Lung (tissue), 12 donors: Measurements from ENCODE around the gene PTPRT. TPM values are rescaled to one million over a fixed set of nuclear protein-coding genes. Genes with fewer than 3 reads are reported as not detected.

Experiments
- ATAC-seq: fragments of 200-7000 bp; cut with Tn5 transposase; one replicate; pipeline ENCODE4 v1.9.1; 2020; ENCODE audit warnings: moderate number of reproducible peaks; ENCODE audit not compliant: insufficient read depth, low FRiP score
- DNase-seq, 3 donors: peaks; one replicate each; pipeline ENCODE4 v3.0.0-alpha.2; 2013 to 2017
- H3K27ac ChIP-seq, 2 donors: one replicate each; pipeline ENCODE4 v1.5.1; 2013; ENCODE audit warnings: mild to moderate bottlenecking in 2 of 2, moderate library complexity in 2 of 2, control low read depth in 1 of 2, inconsistent platforms in 1 of 2, low read depth in 1 of 2, low read length in 1 of 2
- H3K27me3 ChIP-seq, 3 donors: one replicate each; pipeline ENCODE4 v1.5.1; 2013; ENCODE audit warnings: low read length in 2 of 3; ENCODE audit not compliant: control insufficient read depth in 3 of 3, insufficient read depth in 3 of 3
- H3K36me3 ChIP-seq, 4 donors: one replicate each; pipeline ENCODE4 v1.5.1; 2013; ENCODE audit warnings: low read length in 4 of 4, mild to moderate bottlenecking in 1 of 4, moderate library complexity in 1 of 4; ENCODE audit not compliant: control insufficient read depth in 4 of 4, insufficient read depth in 4 of 4
- H3K4me1 ChIP-seq, 5 donors: one replicate each; pipeline ENCODE4 v1.5.1; 2013; ENCODE audit warnings: low read length in 5 of 5, mild to moderate bottlenecking in 2 of 5, moderate library complexity in 1 of 5; ENCODE audit not compliant: control insufficient read depth in 5 of 5, insufficient read depth in 5 of 5
- H3K4me3 ChIP-seq: one replicate; pipeline ENCODE4 v1.5.1; 2013; ENCODE audit warnings: mild to moderate bottlenecking, control low read depth, moderate library complexity
- H3K9ac ChIP-seq, 2 donors: one replicate each; pipeline ENCODE4 v1.5.1; 2013; ENCODE audit warnings: low read length in 2 of 2, control low read depth in 1 of 2; ENCODE audit not compliant: insufficient read depth in 1 of 2
- H3K9me3 ChIP-seq, 4 donors: one replicate each; pipeline ENCODE4 v1.5.1; 2013; ENCODE audit warnings: low read length in 3 of 4, mild to moderate bottlenecking in 1 of 4, moderate library complexity in 1 of 4; ENCODE audit not compliant: control insufficient read depth in 4 of 4, insufficient read depth in 3 of 4
- CTCF ChIP-seq: IDR thresholded peaks from 2 replicates; pipeline ENCODE4 v1.5.1; 2012; ENCODE audit warnings: mild to moderate bottlenecking; ENCODE audit errors: control extremely low read depth, extremely low read depth
- WGBS, 2 donors: extraction: QIAGEN DNeasy Blood & Tissue Kit; methylation state at CpG; one replicate each; pipeline ENCODE4 v1.1.7; 2013; 5-methylcytosine and 5-hydroxymethylcytosine counted together
- polyA plus RNA-seq, 2 donors: library from polyadenylated mRNA; stranded (reverse); fragments of 200-250 nt; gene quantifications; one replicate each; pipeline ENCODE4 v1.2.1, GENCODE V29; 2013
- total RNA-seq, 2 donors: library from RNA; depleted of rRNA in 1 of 2; stranded (reverse); fragments of >200 nt in 1 of 2; gene quantifications; one replicate each; pipeline ENCODE4 v1.2.1, GENCODE V29; 2014 to 2021
- donor health status: control.
- donor health status: control.
- donor health status: Bipolar disorder and iron deficiency.
- donor health status: healthy.
- donor health status: DM: yes; HTN: yes; CAD: no.

The PTPRT gene
- total and polyA plus RNA-seq, 4 donors, result 0.37 to 13.8 (median 6.1) TPM

- Histone ChIP-seq H3K9ac (no peak overlapping the region), H3K4me1 (peaks cover 0 to 15% (median 2%) of the 10 kb centered on the region in 5 donors), H3K36me3 (no peaks in the 10 kb centered on the region), H3K4me3 (no peak overlapping the region), H3K27me3 (no peaks in the 10 kb centered on the region), H3K9me3 (peaks cover 0 to 2% (median 0%) of the 10 kb centered on the region in 4 donors), H3K27ac (peak overlapping the region in 1 of 2 donors; percentile 45)
- 51 to 63% methylated on average over 6 of the region's 6 CpGs for WGBS, 2 donors
- ATAC-seq (no peak), DNase-seq (peak in 2 of 3 donors; percentile 52 to 65)
- TF ChIP-seq CTCF, result no peak
Observed at GRCh38 chr20:42432496-42433334, 757.0 kb downstream of the PTPRT start.

- Histone ChIP-seq H3K27ac (no peak overlapping the region), H3K4me1 (peaks cover 0 to 15% (median 2%) of the 10 kb centered on the region in 5 donors), H3K36me3 (no peaks in the 10 kb centered on the region), H3K27me3 (no peaks in the 10 kb centered on the region), H3K9ac (no peak overlapping the region), H3K9me3 (peaks cover 0 to 2% (median 0%) of the 10 kb centered on the region in 4 donors), H3K4me3 (no peak overlapping the region)
- ATAC-seq (no peak), DNase-seq (no peak)
- no peak for TF ChIP-seq CTCF
- WGBS, 2 donors, result 84 to 85% methylated on average over 2 of the region's 2 CpGs
Observed at GRCh38 chr20:42430598-42430997, 759.1 kb downstream of the PTPRT start.

- no peak for ATAC-seq
- no peak for TF ChIP-seq CTCF
Observed at GRCh38 chr20:42429761-42430458, 759.8 kb downstream of the PTPRT start.

More at GRCh38 chr20:42429761-42430458, 759.8 kb downstream of the PTPRT start:
- H3K9me3 ChIP-seq, result peaks cover 0 to 2% (median 0%) of the 10 kb centered on the region in 4 donors
- peaks cover 0 to 15% (median 2%) of the 10 kb centered on the region in 5 donors for H3K4me1 ChIP-seq
- WGBS, 2 donors, result 73 to 79% methylated on average over 8 of the region's 8 CpGs
- no peak overlapping the region for H3K27ac ChIP-seq
- H3K9ac ChIP-seq, result no peak overlapping the region
- H3K27me3 ChIP-seq, result no peaks in the 10 kb centered on the region
- no peak for DNase-seq
- no peaks in the 10 kb centered on the region for H3K36me3 ChIP-seq
- no peak overlapping the region for H3K4me3 ChIP-seq
